Prostate gland (tissue), 2 donors: ENCODE results near the gene CREM. TPM values are rescaled to one million over a fixed set of nuclear protein-coding genes. Genes with fewer than 3 reads are reported as not detected.
A peak's percentile ranks its signal among the peaks of the same experiment; 100 is the strongest.

Experiments used
- DNase-seq: peaks from one replicate; pipeline ENCODE4 v3.0.0-alpha.2; 2019; ENCODE audit warnings: low spot score
- H3K27ac ChIP-seq, 2 donors: fragments of 200-600 bp; sonication (generic); 2 replicates each; pipeline ENCODE4 v1.5.1; 2017 to 2019
- H3K27me3 ChIP-seq: fragments of 200-600 bp; sonication (generic); replicated peaks from 2 replicates; pipeline ENCODE4 v1.5.1; 2019; ENCODE audit not compliant: insufficient read depth
- H3K36me3 ChIP-seq, 2 donors: fragments of 200-600 bp; sonication (generic); 1 replicate in 1 of 2; 2 replicates in 1 of 2; pipeline versions ENCODE4 v1.5.1 to v1.8.1; 2017 to 2019
- H3K4me1 ChIP-seq: fragments of 200-600 bp; sonication (generic); replicated peaks from 2 replicates; pipeline ENCODE4 v1.5.1; 2019
- H3K4me3 ChIP-seq, 2 donors: fragments of 200-600 bp; sonication (generic); 2 replicates each; pipeline ENCODE4 v1.5.1; 2017 to 2019
- H3K9me3 ChIP-seq: fragments of 200-600 bp; sonication (generic); 2 replicates; pipeline ENCODE4 v1.5.1; 2017
- POLR2A ChIP-seq: fragments of 450-650 bp; IDR thresholded peaks from one replicate; pipeline ENCODE4 v1.6.1; 2016; ENCODE audit warnings: antibody characterized with exemption, mild to moderate bottlenecking
- POLR2AphosphoS5 ChIP-seq: sonication (generic); formaldehyde crosslinking; IDR thresholded peaks from one replicate; pipeline ENCODE4 v1.6.1; 2017; ENCODE audit warnings: antibody characterized with exemption
- WGBS: methylation state at CpG from one replicate; pipeline ENCODE4 v1.1.5; 2018; 5-methylcytosine and 5-hydroxymethylcytosine counted together
- intact Hi-C: fragments of 100-400 bp; cut with DNase I; formaldehyde crosslinking; loops from one replicate; pipeline ENCODE4 v1.14.2; 2022
- total RNA-seq, 2 donors: library from RNA; depleted of rRNA; stranded (reverse); fragments of >200 nt; gene quantifications; one replicate each; pipeline ENCODE4 v1.1.0, GENCODE V29; 2016
- TF ChIP-seq, protein P1 (sequence below), 4 experiments: fragments of 200-600 bp in 2 of 4; fragments of 450-650 bp in 2 of 4; sonication (generic) in 2 of 4; IDR thresholded peaks; 1 replicate in 3 of 4; 2 replicates in 1 of 4; pipeline ENCODE4 v1.5.1; 2016 to 2019; ENCODE audit warnings: antibody characterized with exemption in 4 of 4, mild to moderate bottlenecking in 2 of 4, moderate library complexity in 2 of 4

Gene CREM
- total RNA-seq, 2 donors from 2014 or later, result 25.5 to 75.3 TPM

- TF ChIP-seq, protein P1, sequence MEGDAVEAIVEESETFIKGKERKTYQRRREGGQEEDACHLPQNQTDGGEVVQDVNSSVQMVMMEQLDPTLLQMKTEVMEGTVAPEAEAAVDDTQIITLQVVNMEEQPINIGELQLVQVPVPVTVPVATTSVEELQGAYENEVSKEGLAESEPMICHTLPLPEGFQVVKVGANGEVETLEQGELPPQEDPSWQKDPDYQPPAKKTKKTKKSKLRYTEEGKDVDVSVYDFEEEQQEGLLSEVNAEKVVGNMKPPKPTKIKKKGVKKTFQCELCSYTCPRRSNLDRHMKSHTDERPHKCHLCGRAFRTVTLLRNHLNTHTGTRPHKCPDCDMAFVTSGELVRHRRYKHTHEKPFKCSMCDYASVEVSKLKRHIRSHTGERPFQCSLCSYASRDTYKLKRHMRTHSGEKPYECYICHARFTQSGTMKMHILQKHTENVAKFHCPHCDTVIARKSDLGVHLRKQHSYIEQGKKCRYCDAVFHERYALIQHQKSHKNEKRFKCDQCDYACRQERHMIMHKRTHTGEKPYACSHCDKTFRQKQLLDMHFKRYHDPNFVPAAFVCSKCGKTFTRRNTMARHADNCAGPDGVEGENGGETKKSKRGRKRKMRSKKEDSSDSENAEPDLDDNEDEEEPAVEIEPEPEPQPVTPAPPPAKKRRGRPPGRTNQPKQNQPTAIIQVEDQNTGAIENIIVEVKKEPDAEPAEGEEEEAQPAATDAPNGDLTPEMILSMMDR (IDR thresholded peaks at IDR 0.05), result no peak
- TF ChIP-seq POLR2AphosphoS5, result no peak
- no peak for TF ChIP-seq POLR2A
- H3K27ac ChIP-seq, result no peak overlapping the region
- H3K9me3 ChIP-seq, result no peaks in the 10 kb centered on the region
- 28% methylated on average over 6 of the region's 6 CpGs for WGBS
- H3K4me1 ChIP-seq, result no peaks in the 10 kb centered on the region
- no peaks in the 10 kb centered on the region for H3K36me3 ChIP-seq
- no peak overlapping the region for H3K4me3 ChIP-seq
- no peaks in the 10 kb centered on the region for H3K27me3 ChIP-seq
- DNase-seq, result no peak
- intact Hi-C loops, result no loop called here
Observed at GRCh38 chr10:35124540-35124939, 2.1 kb upstream of the CREM start.

- H3K4me3 ChIP-seq, result peak overlapping the region; percentile 64 to 98
- intact Hi-C loops, result loop anchor here (2.0 kb wide), 2 partner anchors 71 to 93 kb away; no protein-coding TSS in a partner anchor
- no peak for DNase-seq
- TF ChIP-seq, protein P1 (IDR thresholded peaks at IDR 0.05), result no peak
- TF ChIP-seq POLR2AphosphoS5 (no peak), POLR2A (no peak)
- H3K36me3 ChIP-seq, result no peaks in the 10 kb centered on the region
- no peaks in the 10 kb centered on the region for H3K9me3 ChIP-seq
- WGBS, result 72% methylated on average over 13 of the region's 13 CpGs
- no peaks in the 10 kb centered on the region for H3K27me3 ChIP-seq
- no peaks in the 10 kb centered on the region for H3K4me1 ChIP-seq
- peak overlapping the region; percentile 97 to 99 for H3K27ac ChIP-seq
Observed at GRCh38 chr10:35126062-35126529, 550 bp upstream of the CREM start.

- peak; percentile 25 for DNase-seq
- no peaks in the 10 kb centered on the region for H3K27me3 ChIP-seq
- intact Hi-C loops, result loop anchor here (2.0 kb wide), 2 partner anchors 69 to 91 kb away; no protein-coding TSS in a partner anchor
- H3K9me3 ChIP-seq, result no peaks in the 10 kb centered on the region
- no peaks in the 10 kb centered on the region for H3K36me3 ChIP-seq
- no peaks in the 10 kb centered on the region for H3K4me1 ChIP-seq
- H3K27ac ChIP-seq, result peak overlapping the region; percentile 97 to 99
- WGBS, result 0% methylated on average over 37 of the region's 56 CpGs
- peak overlapping the region; percentile 64 to 98 for H3K4me3 ChIP-seq
- TF ChIP-seq POLR2A, result no peak
- TF ChIP-seq, protein P1 (IDR thresholded peaks at IDR 0.05), result no peak
- TF ChIP-seq POLR2AphosphoS5, result no peak
Observed at GRCh38 chr10:35127289-35127891, 744 bp downstream of the CREM start.

- Histone ChIP-seq H3K27ac (no peak overlapping the region), H3K4me3 (no peak overlapping the region), H3K36me3 (no peaks in the 10 kb centered on the region), H3K9me3 (no peaks in the 10 kb centered on the region), H3K4me1 (no peaks in the 10 kb centered on the region), H3K27me3 (no peaks in the 10 kb centered on the region)
- TF ChIP-seq, protein P1 (IDR thresholded peaks at IDR 0.05), result no peak
- TF ChIP-seq POLR2A (no peak), POLR2AphosphoS5 (no peak)
- 98% methylated on average over 1 of the region's 1 CpG for WGBS
- DNase-seq, result no peak
- intact Hi-C loops, result no loop called here
Observed at GRCh38 chr10:35129185-35129674, 2.6 kb downstream of the CREM start.

DNA sequence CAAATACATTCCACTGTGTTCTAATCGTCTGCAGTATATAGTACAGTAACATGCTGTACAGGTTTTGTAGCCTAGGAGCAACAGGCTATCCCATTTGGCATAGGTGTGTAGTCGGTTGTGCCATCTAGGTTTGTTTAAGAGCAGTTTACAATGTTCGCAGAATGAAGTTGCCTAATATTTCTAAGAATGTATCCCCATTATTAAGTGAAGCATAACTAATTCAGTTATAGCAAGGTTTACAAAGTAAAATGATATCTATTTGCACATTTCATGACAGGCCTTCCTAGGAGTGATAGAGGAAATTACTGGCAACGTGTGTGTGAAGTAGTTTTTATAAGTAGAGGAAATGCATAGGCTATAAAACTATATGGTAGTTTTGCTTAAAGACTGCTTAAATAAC lies 4.0 kb downstream of the CREM start:
- no peaks in the 10 kb centered on the region for H3K27me3 ChIP-seq
- intact Hi-C loops, result no loop called here
- H3K36me3 ChIP-seq, result no peaks in the 10 kb centered on the region
- no peaks in the 10 kb centered on the region for H3K4me1 ChIP-seq
- no peaks in the 10 kb centered on the region for H3K9me3 ChIP-seq
- TF ChIP-seq, protein P1 (IDR thresholded peaks at IDR 0.05), result no peak
- no peak for TF ChIP-seq POLR2A
- TF ChIP-seq POLR2AphosphoS5, result peak; percentile 74
- DNase-seq, result peak; percentile 34
- H3K27ac ChIP-seq, result no peak overlapping the region
- 24% methylated on average over 4 of the region's 4 CpGs for WGBS
- no peak overlapping the region for H3K4me3 ChIP-seq
